NCI-H748 (cell line): ENCODE measurements around the gene RGS3.

Experiments used
- DNase-seq: peaks from one replicate; lab custom pipeline; 2025; ENCODE audit not compliant: unreplicated experiment; lab: John Stamatoyannopoulos, UW

The RGS3 gene

GRCh38 chr9:113598451-113598850 lies 134.9 kb downstream of the RGS3 start:
- no peak for DNase-seq

GRCh38 chr9:113598883-113599282 lies 135.4 kb downstream of the RGS3 start:
- no peak for DNase-seq

GRCh38 chr9:113599646-113600022 lies 136.1 kb downstream of the RGS3 start:
- no peak for DNase-seq

DNA sequence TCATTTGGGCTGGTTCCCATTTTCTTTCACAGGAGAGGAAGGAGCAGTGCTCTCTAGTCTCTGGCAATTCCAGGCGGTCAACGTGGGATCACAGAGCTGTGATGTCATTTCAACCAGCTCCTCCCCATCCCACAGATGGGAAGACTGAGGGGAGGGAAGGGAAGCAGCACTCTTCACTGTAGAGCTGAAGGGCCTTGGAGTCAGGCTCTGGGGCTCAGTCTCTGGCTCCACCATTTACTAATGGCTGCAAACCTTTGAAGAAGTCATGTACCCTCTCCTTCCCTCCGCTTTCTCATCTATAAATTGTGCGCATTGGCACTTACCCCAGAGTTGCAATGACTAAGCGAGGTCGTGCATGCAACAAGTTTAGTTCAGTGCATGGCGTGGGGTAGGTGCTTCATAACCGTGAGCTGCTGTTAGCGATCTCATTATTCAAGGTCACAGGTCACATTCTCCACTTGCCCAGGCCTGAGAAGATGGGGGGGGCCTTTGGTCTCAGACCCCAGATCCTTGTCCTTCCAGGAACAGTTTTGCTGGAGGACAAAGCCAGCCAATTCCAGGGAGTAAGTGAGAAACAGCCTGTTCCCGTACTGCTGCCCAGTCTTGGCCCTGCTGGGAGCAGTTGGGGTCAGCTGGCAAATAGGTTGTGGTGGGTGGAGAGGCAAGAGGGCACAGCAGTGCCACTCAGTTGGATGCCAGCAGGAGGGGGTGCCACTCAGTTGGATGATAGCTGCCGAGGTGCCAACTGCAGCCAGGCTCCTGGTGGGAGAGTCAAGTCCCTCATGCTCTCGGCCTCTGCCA lies 136.7 kb downstream of the RGS3 start:
- no peak for DNase-seq

- no peak for DNase-seq
Measured at GRCh38 chr9:113600871-113601614, 137.5 kb downstream of the RGS3 start.

DNA sequence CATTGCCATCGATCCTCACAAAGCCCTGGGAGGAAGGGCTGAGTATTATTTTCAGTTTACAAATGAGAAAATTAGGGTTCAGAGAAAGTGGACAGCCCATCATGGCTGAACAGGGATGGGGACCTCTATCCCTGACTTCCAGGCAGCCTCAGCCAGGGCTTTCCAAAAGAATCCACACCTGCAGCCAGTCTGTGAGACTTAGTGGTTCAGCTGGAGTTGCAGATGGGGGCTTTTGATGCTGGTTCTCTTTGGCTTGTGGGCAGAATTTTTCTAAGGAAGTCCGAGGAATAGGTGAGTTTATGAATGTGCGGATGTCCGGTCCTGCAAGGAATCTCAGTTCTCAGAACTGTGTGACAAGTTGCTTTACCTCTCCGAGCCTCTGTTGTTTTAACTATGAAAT lies 138.1 kb downstream of the RGS3 start:
- no peak for DNase-seq

DNA sequence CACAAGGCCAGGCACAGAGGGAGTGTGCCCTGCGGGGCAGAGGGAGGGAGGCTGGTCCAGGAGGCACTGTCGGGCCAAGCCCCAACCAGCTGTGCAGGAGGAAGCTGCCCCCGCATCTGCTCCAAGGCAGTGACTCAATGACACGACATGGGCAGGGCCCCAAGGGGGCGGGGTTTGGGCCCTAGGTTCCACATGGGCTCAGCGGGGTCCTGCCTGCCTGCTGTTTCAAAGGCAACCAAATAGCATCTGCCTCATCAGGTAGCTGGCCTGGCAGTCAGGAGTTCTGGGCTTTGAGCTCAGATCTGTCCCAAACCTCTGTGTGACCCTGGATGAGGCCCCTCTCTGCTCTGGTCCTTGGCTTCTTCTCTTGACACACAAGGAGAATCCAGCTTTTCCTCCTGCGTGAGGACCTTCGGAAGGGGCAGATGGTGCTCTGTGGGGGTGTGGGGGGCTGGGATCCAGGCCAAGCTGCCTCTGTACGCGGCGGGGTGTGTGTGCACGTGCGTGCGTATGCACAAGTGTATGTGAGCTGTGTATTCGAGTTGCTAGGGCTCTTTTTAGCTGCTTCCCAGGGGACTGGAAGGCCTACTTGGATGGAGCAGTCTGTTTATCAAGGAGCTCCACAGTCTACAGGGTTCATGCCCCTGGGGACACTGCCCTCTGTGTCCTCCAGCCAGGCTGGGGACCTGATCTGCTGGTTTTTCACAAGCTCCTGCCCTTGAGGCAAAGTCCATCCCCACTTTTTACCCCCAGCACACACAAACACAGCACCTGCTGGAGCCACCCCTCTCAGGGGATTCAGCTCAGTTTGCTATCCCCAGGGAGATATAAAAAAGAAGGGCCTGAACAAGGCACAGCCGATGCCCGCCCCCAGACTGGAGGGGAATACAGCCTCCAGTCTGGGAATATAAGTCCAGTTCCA lies 138.9 kb downstream of the RGS3 start:
- DNase-seq, result no peak

GRCh38 chr9:113603048-113603375 lies 139.5 kb downstream of the RGS3 start:
- DNase-seq, result no peak

GRCh38 chr9:113603773-113604172 lies 140.2 kb downstream of the RGS3 start:
- DNase-seq, result no peak

DNA sequence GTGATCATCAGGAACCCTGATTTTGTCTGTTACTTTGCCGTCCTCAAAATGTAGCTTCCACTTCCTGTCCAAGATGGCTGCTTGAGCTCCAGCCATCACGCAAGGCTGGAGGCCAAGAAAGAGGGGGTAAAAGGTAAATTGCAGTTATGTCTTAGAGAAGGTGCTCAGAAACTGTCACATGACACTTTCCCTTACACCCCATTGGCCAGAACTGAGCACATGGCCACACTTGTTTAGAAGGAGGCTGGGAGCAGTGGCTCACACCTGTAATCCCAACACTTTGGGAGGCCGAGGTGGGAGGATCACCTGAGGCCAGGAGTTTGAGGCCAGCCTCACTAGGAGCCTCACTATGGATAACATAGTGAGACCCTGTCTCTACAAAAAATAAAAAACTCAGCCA lies 140.9 kb downstream of the RGS3 start:
- DNase-seq, result no peak

- DNase-seq, result no peak
Measured at GRCh38 chr9:113606510-113606909, 143.0 kb downstream of the RGS3 start.

DNA sequence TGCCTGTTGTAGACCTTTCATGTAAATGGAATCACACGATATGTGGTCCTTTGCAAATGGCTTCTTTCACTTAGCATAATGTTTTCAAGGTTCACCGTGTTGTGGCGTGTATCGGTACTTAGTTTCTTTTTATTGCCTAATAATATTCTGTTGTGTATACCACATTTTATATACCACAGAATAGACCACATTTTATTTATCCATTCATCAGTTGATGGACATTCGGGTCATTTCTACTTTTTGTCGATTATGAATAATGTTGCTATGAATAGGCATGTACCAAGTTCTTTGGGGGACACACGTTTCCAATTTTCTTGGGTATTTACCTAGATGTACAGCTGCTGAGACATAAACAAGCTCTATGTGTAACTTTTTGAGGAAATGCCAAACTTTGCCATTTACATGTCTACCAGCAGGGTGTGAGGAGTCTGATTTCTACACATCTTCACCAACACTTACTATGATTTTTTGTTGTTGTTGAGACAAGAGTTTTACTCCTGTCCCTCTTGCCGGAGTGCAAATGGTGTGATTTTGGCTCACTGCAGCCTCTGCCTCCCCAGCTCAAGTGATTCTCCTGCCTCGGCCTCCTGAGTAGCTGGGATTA lies 144.7 kb downstream of the RGS3 start:
- no peak for DNase-seq

GRCh38 chr9:113609562-113610318 lies 146.2 kb downstream of the RGS3 start:
- DNase-seq, result no peak

DNA sequence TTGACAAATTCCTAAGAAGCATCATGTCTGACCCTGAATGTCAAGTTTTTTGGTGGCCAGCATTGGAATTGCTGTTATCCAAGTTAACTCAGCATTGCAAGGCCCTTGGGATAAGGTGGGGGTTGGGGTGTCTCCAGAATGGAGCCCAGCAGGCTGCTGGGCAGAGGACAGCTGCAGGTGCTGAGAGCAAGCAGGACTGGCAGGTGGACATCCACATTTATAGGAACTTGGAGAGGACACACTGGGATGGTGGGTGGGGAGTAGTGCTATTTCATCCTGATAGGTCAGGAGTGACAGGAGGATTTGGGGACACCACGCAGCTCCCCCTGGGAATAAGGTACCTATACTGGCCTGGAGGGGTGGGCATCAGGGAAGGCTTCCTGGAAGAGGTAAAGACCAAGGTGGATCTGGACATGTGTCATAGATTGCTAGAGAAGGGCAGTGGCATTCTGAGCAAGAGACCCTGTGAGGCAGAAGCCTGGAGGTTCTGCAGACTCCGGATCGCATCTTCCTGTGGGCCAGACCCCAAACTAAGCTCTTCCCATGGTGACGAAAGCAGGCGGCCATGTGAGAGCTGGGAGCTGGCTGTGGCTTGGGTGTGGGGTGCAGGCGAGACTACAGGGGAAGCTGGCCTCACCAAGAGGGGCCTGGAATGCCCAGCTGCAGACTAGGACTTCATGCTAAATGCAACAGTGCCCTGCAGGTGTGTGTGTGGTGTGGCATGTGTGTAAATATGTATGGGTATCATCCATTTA lies 148.1 kb downstream of the RGS3 start:
- DNase-seq, result no peak

DNA sequence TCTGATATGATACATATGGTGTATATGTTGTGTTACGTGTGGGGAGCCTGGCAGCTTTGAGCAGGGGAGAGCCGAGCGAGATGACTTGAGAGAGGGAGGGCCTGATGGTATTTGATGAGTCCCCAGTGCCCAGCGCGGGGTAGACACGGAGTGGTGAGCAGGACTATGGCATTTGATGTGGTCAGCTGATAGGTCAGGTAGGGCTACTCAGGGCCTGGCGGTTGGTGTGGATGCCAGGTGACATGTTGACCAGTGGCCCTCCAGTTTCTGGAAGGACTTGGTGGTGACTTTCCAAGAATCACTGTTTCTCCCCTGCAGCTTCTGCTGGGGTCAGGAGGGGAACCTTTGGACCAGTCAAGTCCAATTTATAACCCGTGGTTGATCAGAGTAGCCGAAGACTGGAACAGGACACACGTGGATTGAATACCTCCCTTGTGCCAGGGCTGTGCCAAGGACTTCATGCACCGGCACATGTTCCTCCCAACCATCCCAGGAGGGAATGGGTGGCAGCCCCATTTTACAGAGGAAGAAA lies 148.8 kb downstream of the RGS3 start:
- no peak for DNase-seq

GRCh38 chr9:113612828-113613227 lies 149.3 kb downstream of the RGS3 start:
- no peak for DNase-seq

- DNase-seq, result no peak
Measured at GRCh38 chr9:113613815-113614413, 150.4 kb downstream of the RGS3 start.

GRCh38 chr9:113614843-113615648 lies 151.5 kb downstream of the RGS3 start:
- DNase-seq, result no peak
